H9 (cell line): Measurements from ENCODE around the gene FBXL20. TPM values are rescaled to one million over a fixed set of nuclear protein-coding genes. Genes with fewer than 3 reads are reported as not detected.

Experiments
- DNase-seq: peaks from one replicate; pipeline ENCODE4 v3.0.0-alpha.2; 2017
- H2AFZ ChIP-seq: one replicate; pipeline ENCODE4 v1.6.1; 2013; ENCODE audit warnings: mild to moderate bottlenecking, low read length, control low read depth, moderate library complexity
- H2AK5ac ChIP-seq: 2 replicates; pipeline ENCODE4 v1.6.1; 2013; ENCODE audit warnings: low read length, control low read depth, mixed read lengths; ENCODE audit not compliant: insufficient read length
- H2BK120ac ChIP-seq: one replicate; pipeline ENCODE4 v1.6.1; 2013; ENCODE audit warnings: low read depth, mild to moderate bottlenecking, low read length, control low read depth, inconsistent platforms; ENCODE audit not compliant: poor library complexity, severe bottlenecking
- H2BK12ac ChIP-seq: 2 replicates; pipeline ENCODE4 v1.6.1; 2013; ENCODE audit warnings: low read length, control low read depth, mixed read lengths, low read depth; ENCODE audit not compliant: insufficient read length
- H2BK15ac ChIP-seq: 2 replicates; pipeline ENCODE4 v1.6.1; 2013; ENCODE audit warnings: low read depth, low read length, control low read depth
- H2BK20ac ChIP-seq: one replicate; pipeline ENCODE4 v1.6.1; 2013; ENCODE audit warnings: low read depth, mild to moderate bottlenecking, low read length, control low read depth, inconsistent platforms; ENCODE audit not compliant: poor library complexity, severe bottlenecking
- H2BK5ac ChIP-seq: 2 replicates; pipeline ENCODE4 v1.6.1; 2013; ENCODE audit warnings: low read length, control low read depth, mixed read lengths; ENCODE audit not compliant: insufficient read length
- H3K14ac ChIP-seq: 2 replicates; pipeline ENCODE4 v1.6.1; 2013; ENCODE audit warnings: low read length, control low read depth; ENCODE audit not compliant: insufficient read depth
- H3K18ac ChIP-seq: 2 replicates; pipeline ENCODE4 v1.6.1; 2013; ENCODE audit warnings: low read depth, mild to moderate bottlenecking, mixed read lengths, low read length, control low read depth; ENCODE audit not compliant: insufficient read length
- H3K23ac ChIP-seq: 2 replicates; pipeline ENCODE4 v1.6.1; 2013; ENCODE audit warnings: low read length, control low read depth, mixed read lengths, low read depth; ENCODE audit not compliant: insufficient read length
- H3K23me2 ChIP-seq: 2 replicates; pipeline ENCODE4 v1.6.1; 2013; ENCODE audit warnings: low read depth, mild to moderate bottlenecking, mixed read lengths, low read length, control low read depth; ENCODE audit not compliant: insufficient read length, poor library complexity, severe bottlenecking
- H3K27ac ChIP-seq: 2 replicates; pipeline ENCODE4 v1.5.1; 2013; ENCODE audit warnings: low read length, control low read depth, mixed read lengths, low read depth; ENCODE audit not compliant: insufficient read length
- H3K27me3 ChIP-seq: 2 replicates; pipeline ENCODE4 v1.6.1; 2013; ENCODE audit warnings: low read length, control low read depth, inconsistent platforms; ENCODE audit not compliant: insufficient read depth
- H3K4ac ChIP-seq: 2 replicates; pipeline ENCODE4 v1.6.1; 2013; ENCODE audit warnings: low read depth, mild to moderate bottlenecking, control low read depth, inconsistent platforms, low read length, moderate library complexity
- H3K4me1 ChIP-seq: 2 replicates; pipeline ENCODE4 v1.6.1; 2013; ENCODE audit warnings: low read length, control low read depth, inconsistent platforms; ENCODE audit not compliant: insufficient read depth
- H3K4me2 ChIP-seq: 2 replicates; pipeline ENCODE4 v1.6.1; 2013; ENCODE audit warnings: low read length, control low read depth, mixed read lengths; ENCODE audit not compliant: insufficient read length, insufficient read depth
- H3K56ac ChIP-seq: 2 replicates; pipeline ENCODE4 v1.6.1; 2013; ENCODE audit warnings: low read depth, mild to moderate bottlenecking, mixed read lengths, low read length, control low read depth; ENCODE audit not compliant: insufficient read length
- H3K79me1 ChIP-seq: 2 replicates; pipeline ENCODE4 v1.6.1; 2013; ENCODE audit warnings: low read depth, mild to moderate bottlenecking, moderate library complexity, low read length, control low read depth, inconsistent platforms; ENCODE audit not compliant: insufficient read depth, poor library complexity, severe bottlenecking
- H3K79me2 ChIP-seq: 2 replicates; pipeline ENCODE4 v1.6.1; 2013; ENCODE audit warnings: low read length, control low read depth, inconsistent platforms; ENCODE audit not compliant: insufficient read depth
- H3K9ac ChIP-seq: 2 replicates; pipeline ENCODE4 v1.6.1; 2013; ENCODE audit warnings: low read length, control low read depth, mixed read lengths; ENCODE audit not compliant: insufficient read length; ENCODE audit errors: extremely low read depth
- H3K9me3 ChIP-seq: one replicate; pipeline ENCODE4 v1.6.1; 2013; ENCODE audit warnings: low read depth, low read length, inconsistent platforms; ENCODE audit not compliant: control insufficient read depth
- H3T11ph ChIP-seq: one replicate; pipeline ENCODE4 v1.6.1; 2013; ENCODE audit warnings: mild to moderate bottlenecking, low read length, control low read depth, inconsistent platforms
- H4K20me1 ChIP-seq: one replicate; pipeline ENCODE4 v1.6.1; 2013; ENCODE audit not compliant: control insufficient read depth, insufficient read length, insufficient read depth
- H4K5ac ChIP-seq: 2 replicates; pipeline ENCODE4 v1.6.1; 2013; ENCODE audit warnings: low read depth, mild to moderate bottlenecking, mixed read lengths, low read length, control low read depth; ENCODE audit not compliant: insufficient read length
- H4K8ac ChIP-seq: replicated peaks from 2 replicates; pipeline ENCODE4 v1.6.1; 2013; ENCODE audit warnings: low read length, control low read depth, mixed read lengths, low read depth; ENCODE audit not compliant: insufficient read length
- H4K91ac ChIP-seq: 2 replicates; pipeline ENCODE4 v1.6.1; 2013; ENCODE audit warnings: low read depth, mild to moderate bottlenecking, moderate library complexity, mixed read lengths, low read length, control low read depth; ENCODE audit not compliant: insufficient read length
- H3K27ac Mint-ChIP-seq, 3 experiments: 2 replicates in 2 of 3; 3 replicates in 1 of 3; pipeline ENCODE4 v1.8.0; 2020 to 2021; ENCODE audit warnings: mixed read lengths in 3 of 3, mild to moderate bottlenecking in 1 of 3, moderate library complexity in 1 of 3
- H3K27me3 Mint-ChIP-seq: 2 replicates; pipeline ENCODE4 v1.8.0; 2021; ENCODE audit warnings: low read depth, mild to moderate bottlenecking, moderate library complexity, mixed read lengths
- H3K36me3 Mint-ChIP-seq, 3 experiments: 2 replicates in 2 of 3; 3 replicates in 1 of 3; pipeline ENCODE4 v1.8.0; 2020 to 2021; ENCODE audit warnings: low read depth in 3 of 3, mixed read lengths in 3 of 3; ENCODE audit not compliant: insufficient read depth in 1 of 3
- H3K4me1 Mint-ChIP-seq, 2 experiments: 2 replicates each; pipeline ENCODE4 v1.8.0; 2020; ENCODE audit warnings: mixed read lengths in 2 of 2
- H3K4me3 Mint-ChIP-seq, 2 experiments: 2 replicates in 1 of 2; 3 replicates in 1 of 2; pipeline ENCODE4 v1.8.0; 2020 to 2021; ENCODE audit warnings: mild to moderate bottlenecking in 2 of 2, mixed read lengths in 2 of 2, moderate library complexity in 1 of 2
- H3K9me3 Mint-ChIP-seq, 2 experiments: 2 replicates in 1 of 2; 3 replicates in 1 of 2; pipeline ENCODE4 v1.8.0; 2020; ENCODE audit warnings: mild to moderate bottlenecking in 2 of 2, mixed read lengths in 2 of 2, moderate library complexity in 1 of 2
- CTCF ChIP-seq: fragments of 200-600 bp; sonication (generic); conservative IDR thresholded peaks from 3 replicates; pipeline ENCODE4 v1.8.0; 2021; ENCODE audit warnings: antibody characterized with exemption, mild to moderate bottlenecking
- WGBS: extraction: QIAGEN DNeasy Blood & Tissue Kit; methylation state at CpG from one replicate; pipeline ENCODE4 v1.1.7; 2013; ENCODE audit warnings: missing lambda C conversion rate, low lambda C conversion rate, mixed read lengths; ENCODE audit not compliant: insufficient read length; ENCODE audit errors: extremely low coverage; 5-methylcytosine and 5-hydroxymethylcytosine counted together
- total RNA-seq: library from RNA; stranded (reverse); gene quantifications from 2 replicates; pipeline ENCODE4 v1.2.1, GENCODE V29; 2021

Gene FBXL20
- total RNA-seq, 1 experiment from 2014 or later, result 18.4 TPM

DNA sequence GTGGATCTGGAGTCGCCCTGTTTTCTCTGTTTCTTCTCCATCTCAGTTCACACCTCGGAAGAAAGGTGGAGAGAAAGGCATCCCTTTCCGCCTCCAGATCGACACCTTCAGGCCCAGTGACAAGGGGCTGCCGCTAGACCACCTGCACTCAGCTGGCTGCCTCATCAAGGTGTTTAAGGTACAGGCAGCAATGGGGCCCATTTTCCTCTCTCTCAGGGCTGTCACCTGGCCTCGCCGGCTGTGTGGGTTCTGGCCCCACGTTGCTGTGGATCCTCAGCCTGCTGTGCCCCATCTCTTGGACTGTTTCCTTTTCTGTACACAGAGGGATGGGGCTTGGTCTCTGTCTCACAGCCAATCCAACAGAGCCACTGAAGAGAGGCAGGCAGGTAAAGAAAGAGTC is 158.3 kb downstream of the FBXL20 start:
- no peak overlapping the region for H4K8ac ChIP-seq
- H2BK15ac ChIP-seq, result no peak overlapping the region

More for the DNA sequence above, 158.3 kb downstream of the FBXL20 start:
- no peaks in the 10 kb centered on the region for H3K79me1 ChIP-seq
- no peak overlapping the region for H2BK12ac ChIP-seq
- H2BK120ac ChIP-seq, result no peak overlapping the region
- H4K91ac ChIP-seq, result no peak overlapping the region
- Mint-ChIP-seq H3K27me3 (peaks cover 2% of the 10 kb centered on the region; the same call in 1 of the 2 replicates), H3K9me3 (no peaks in the 10 kb centered on the region; a peak in 1 of 5 replicates), H3K36me3 (no peaks in the 10 kb centered on the region), H3K4me1 (peaks cover 14 to 28% of the 10 kb centered on the region in 2 experiments), H3K27ac (no peak overlapping the region), H3K4me3 (no peak overlapping the region)
- no peak overlapping the region for H3K9ac ChIP-seq
- H3K56ac ChIP-seq, result no peak overlapping the region
- WGBS, result no CpG with 5 or more reads among the region's 8 CpGs
- no peak overlapping the region for H3K27ac ChIP-seq
- no peaks in the 10 kb centered on the region for H3K4me1 ChIP-seq
- H3K4ac ChIP-seq, result no peak overlapping the region
- no peak for TF ChIP-seq CTCF
- no peak overlapping the region for H3K18ac ChIP-seq
- H3K14ac ChIP-seq, result no peak overlapping the region
- H3K4me2 ChIP-seq, result no peak overlapping the region
- H2AFZ ChIP-seq, result no peak overlapping the region
- no peaks in the 10 kb centered on the region for H3K9me3 ChIP-seq
- DNase-seq, result no peak
- H4K5ac ChIP-seq, result no peak overlapping the region
- H2BK5ac ChIP-seq, result no peak overlapping the region
- no peaks in the 10 kb centered on the region for H3K23me2 ChIP-seq
- no peak overlapping the region for H2AK5ac ChIP-seq
- H3T11ph ChIP-seq, result no peak overlapping the region
- no peaks in the 10 kb centered on the region for H3K79me2 ChIP-seq
- H3K23ac ChIP-seq, result no peak overlapping the region
- no peaks in the 10 kb centered on the region for H3K27me3 ChIP-seq
- H2BK20ac ChIP-seq, result no peak overlapping the region
- no peaks in the 10 kb centered on the region for H4K20me1 ChIP-seq
